Measurements from ENCODE around the gene FXR2. TPM values are rescaled to one million over a fixed set of nuclear protein-coding genes. Genes with fewer than 3 reads are reported as not detected.

The FXR2 gene
- total RNA-seq, 3 donors from 2014 or later, result 22.8 to 33.9 (median 25.6) TPM

- intact Hi-C loops (cut with DNase I; ENCODE audit: low total_unique reads), result no loop called here
- Histone ChIP-seq H3K27me3 (no peaks in the 10 kb centered on the region), H3K4me1 (peaks cover 8 to 12% of the 10 kb centered on the region in 2 donors), H3K9me3 (no peaks in the 10 kb centered on the region), H3K27ac (no peak overlapping the region), H3K4me3 (no peak overlapping the region), H3K36me3 (no peaks in the 10 kb centered on the region)
- no peak for DNase-seq (ENCODE audit: low spot score in 2 of 2)
- TF ChIP-seq POLR2A (IDR thresholded peaks at IDR 0.05) (no peak), POLR2AphosphoS5 (IDR thresholded peaks at IDR 0.05) (no peak)
- TF ChIP-seq, protein P1, sequence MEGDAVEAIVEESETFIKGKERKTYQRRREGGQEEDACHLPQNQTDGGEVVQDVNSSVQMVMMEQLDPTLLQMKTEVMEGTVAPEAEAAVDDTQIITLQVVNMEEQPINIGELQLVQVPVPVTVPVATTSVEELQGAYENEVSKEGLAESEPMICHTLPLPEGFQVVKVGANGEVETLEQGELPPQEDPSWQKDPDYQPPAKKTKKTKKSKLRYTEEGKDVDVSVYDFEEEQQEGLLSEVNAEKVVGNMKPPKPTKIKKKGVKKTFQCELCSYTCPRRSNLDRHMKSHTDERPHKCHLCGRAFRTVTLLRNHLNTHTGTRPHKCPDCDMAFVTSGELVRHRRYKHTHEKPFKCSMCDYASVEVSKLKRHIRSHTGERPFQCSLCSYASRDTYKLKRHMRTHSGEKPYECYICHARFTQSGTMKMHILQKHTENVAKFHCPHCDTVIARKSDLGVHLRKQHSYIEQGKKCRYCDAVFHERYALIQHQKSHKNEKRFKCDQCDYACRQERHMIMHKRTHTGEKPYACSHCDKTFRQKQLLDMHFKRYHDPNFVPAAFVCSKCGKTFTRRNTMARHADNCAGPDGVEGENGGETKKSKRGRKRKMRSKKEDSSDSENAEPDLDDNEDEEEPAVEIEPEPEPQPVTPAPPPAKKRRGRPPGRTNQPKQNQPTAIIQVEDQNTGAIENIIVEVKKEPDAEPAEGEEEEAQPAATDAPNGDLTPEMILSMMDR (IDR thresholded peaks at IDR 0.05), result no peak
Measured at GRCh38 chr17:7552621-7553051, 62.1 kb downstream of the FXR2 start.

- intact Hi-C loops (cut with DNase I; ENCODE audit: low total_unique reads), result no loop called here
- H3K4me3 ChIP-seq, result no peak overlapping the region
- TF ChIP-seq, protein P1 (IDR thresholded peaks at IDR 0.05), result no peak
- no peak for TF ChIP-seq POLR2A (IDR thresholded peaks at IDR 0.05)
- no peak for TF ChIP-seq POLR2AphosphoS5 (IDR thresholded peaks at IDR 0.05)
- H3K27ac ChIP-seq, result no peak overlapping the region
- no peaks in the 10 kb centered on the region for H3K27me3 ChIP-seq
- no peaks in the 10 kb centered on the region for H3K36me3 ChIP-seq
- peaks cover 2 to 6% of the 10 kb centered on the region in 2 donors for H3K4me1 ChIP-seq
- DNase-seq (ENCODE audit: low spot score in 2 of 2), result no peak
- H3K9me3 ChIP-seq, result no peaks in the 10 kb centered on the region
Measured at GRCh38 chr17:7551396-7551795, 63.3 kb downstream of the FXR2 start.

- Histone ChIP-seq H3K27me3 (no peaks in the 10 kb centered on the region), H3K4me1 (peaks cover 2 to 6% of the 10 kb centered on the region in 2 donors), H3K9me3 (no peaks in the 10 kb centered on the region), H3K27ac (peak overlapping the region; percentile 89 to 94), H3K4me3 (peak overlapping the region in 1 of 3 donors; percentile 76), H3K36me3 (no peaks in the 10 kb centered on the region)
- intact Hi-C loops (cut with DNase I; ENCODE audit: low total_unique reads), result no loop called here
- TF ChIP-seq POLR2AphosphoS5 (IDR thresholded peaks at IDR 0.05) (no peak), POLR2A (IDR thresholded peaks at IDR 0.05) (no peak)
- TF ChIP-seq, protein P1 (IDR thresholded peaks at IDR 0.05), result no peak
- no peak for DNase-seq (ENCODE audit: low spot score in 2 of 2)
Measured at GRCh38 chr17:7550344-7550743, 64.4 kb downstream of the FXR2 start.

DNA sequence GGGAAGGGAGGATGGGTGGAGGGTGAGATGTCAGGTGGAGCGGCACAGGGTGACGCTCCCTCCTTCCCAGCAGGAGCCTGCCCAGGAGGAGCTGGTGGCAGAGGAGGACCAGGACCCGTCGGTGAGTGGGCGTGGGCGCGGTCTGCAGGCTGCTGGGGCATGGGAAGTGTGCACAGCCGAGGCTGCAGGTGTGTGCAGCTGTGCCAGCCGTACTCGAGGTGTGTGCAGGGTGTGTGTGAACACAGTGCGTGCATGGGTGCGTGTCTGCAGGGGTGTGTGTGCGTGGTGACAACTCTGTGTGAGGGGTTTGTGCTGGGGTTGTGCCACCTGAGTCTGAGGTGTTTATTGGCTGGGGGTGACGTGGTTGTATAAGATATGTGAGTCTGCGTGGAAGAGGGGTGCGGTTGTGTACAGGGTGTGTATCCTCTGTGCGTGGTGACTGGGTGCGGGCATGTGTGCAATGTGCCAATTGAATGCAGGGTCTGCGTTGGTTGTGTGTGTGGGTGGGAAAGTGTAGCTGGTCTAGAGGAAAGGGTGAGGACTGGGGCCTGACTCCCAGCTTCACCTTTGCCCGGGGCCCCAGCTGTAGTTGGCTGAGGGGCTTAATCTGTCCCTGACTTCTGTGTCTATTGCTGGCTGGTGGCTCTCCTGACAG, 65.2 kb downstream of the FXR2 start:
- intact Hi-C loops (cut with DNase I; ENCODE audit: low total_unique reads), result no loop called here
- H3K27ac ChIP-seq, result peak overlapping the region; percentile 89 to 94
- no peaks in the 10 kb centered on the region for H3K36me3 ChIP-seq
- H3K9me3 ChIP-seq, result no peaks in the 10 kb centered on the region
- no peak for DNase-seq (ENCODE audit: low spot score in 2 of 2)
- H3K27me3 ChIP-seq, result no peaks in the 10 kb centered on the region
- peak overlapping the region; percentile 67 to 77 (median 76) for H3K4me3 ChIP-seq
- peaks cover 2 to 6% of the 10 kb centered on the region in 2 donors for H3K4me1 ChIP-seq
- no peak for TF ChIP-seq POLR2A (IDR thresholded peaks at IDR 0.05)
- TF ChIP-seq, protein P1 (IDR thresholded peaks at IDR 0.05), result no peak
- TF ChIP-seq POLR2AphosphoS5 (IDR thresholded peaks at IDR 0.05), result no peak

DNA sequence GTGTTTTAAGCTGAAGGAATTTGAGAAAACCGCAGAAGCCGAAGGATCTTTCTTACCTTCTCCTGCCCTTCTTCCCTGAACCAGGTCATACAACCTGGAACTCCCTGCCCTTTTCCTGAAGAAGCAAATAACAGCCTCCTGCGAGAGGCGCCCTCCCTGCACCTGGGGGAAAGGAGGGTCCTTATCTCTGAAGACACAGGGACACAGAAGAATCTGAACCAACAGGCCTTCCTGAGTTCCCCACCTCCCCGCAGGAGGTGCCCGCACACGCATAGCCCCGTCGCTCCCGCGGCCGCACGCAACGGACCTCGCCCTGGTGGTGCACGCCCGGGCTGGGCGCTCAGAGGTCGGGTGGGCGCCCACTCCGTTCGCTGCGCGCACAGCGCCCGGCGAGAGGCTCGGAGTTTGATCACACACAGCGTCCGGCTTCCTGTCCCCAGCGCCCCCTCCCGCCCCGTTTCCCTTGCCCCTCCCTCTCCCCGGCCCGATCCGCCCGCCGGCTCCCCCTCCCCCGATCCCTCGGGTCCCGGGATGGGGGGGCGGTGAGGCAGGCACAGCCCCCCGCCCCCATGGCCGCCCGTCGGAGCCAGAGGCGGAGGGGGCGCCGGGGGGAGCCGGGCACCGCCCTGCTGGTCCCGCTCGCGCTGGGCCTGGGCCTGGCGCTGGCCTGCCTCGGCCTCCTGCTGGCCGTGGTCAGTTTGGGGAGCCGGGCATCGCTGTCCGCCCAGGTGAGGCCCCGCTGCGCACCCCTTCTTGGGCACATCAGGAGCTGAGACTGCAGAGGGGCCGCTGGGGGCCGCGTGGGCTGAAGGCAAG, 65.9 kb downstream of the FXR2 start, which contains the start of gene TNFSF12:
Gene TNFSF12, plus strand, starts transcription at position 474 of the 816 bp plus-strand sequence. Its CDS starts 96 bp downstream, at position 570.
- Histone ChIP-seq H3K27ac (peak within 1 kb of the TSS; percentile 89 to 94), H3K27me3 (no peaks in the 10 kb centered on the region), H3K4me1 (peaks cover 2 to 6% of the 10 kb centered on the region in 2 donors), H3K4me3 (peak within 1 kb of the TSS; percentile 67 to 77 (median 76)), H3K36me3 (no peaks in the 10 kb centered on the region), H3K9me3 (no peaks in the 10 kb centered on the region)
- peak; percentile 27 to 70 for DNase-seq (ENCODE audit: low spot score in 2 of 2)
- intact Hi-C loops (cut with DNase I; ENCODE audit: low total_unique reads), result no loop called here
- TF ChIP-seq, protein P1 (IDR thresholded peaks at IDR 0.05), result peak in 2 of 3 donors; percentile 12 to 14
- no peak for TF ChIP-seq POLR2A (IDR thresholded peaks at IDR 0.05)
- no peak for TF ChIP-seq POLR2AphosphoS5 (IDR thresholded peaks at IDR 0.05)
